RPMI8226 (cell line): ENCODE results near the gene DZIP1L.
"Not testable (repeated sequence)": the region's sequence is repeated elsewhere in the genome, so short reads cannot be mapped to it uniquely, and the experiment has no call there.

Source experiments
- DNase-seq: peaks from one replicate; pipeline ENCODE4 v3.0.0-alpha.2; 2015

The DZIP1L gene

DNA sequence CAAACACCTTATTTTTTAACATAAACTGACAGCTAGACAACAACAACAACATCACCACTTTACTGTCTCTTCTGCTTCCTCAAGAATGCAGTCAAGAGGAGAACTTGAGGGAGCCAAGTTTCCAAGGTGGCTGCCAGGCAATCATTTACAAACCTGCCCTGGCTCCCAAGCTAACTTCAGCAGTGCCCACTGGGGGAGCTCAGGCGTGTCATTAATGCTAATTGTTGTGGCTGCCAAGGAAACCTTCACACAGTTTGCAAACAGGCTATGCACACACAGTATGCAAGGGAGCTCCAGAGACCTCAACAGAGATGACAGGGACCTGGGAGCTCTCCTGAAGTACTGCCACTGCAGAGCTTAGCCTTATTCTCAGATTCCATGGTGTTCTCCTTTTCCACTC, 2.1 kb downstream of the DZIP1L start:
- DNase-seq = no peak

DNA sequence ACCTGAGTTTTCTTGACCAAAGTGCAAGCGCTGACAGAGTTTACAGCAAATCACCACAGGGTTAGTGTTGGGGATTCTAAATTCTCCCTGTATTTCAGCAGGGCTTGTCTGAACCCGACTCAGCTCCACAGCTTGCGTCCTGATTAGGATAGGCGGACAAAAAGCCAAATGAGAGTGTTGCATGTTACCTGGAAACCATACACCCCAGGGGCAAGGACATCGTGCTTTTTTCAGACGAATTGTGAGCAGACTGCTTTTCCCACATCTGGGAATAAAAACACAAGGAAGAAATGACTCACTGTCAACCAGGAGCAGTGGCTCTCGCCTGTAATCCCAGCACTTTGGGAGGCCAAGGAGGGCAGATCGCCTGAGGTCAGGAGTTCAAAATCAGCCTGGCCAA, 3.0 kb downstream of the DZIP1L start:
- no peak for DNase-seq

DNA sequence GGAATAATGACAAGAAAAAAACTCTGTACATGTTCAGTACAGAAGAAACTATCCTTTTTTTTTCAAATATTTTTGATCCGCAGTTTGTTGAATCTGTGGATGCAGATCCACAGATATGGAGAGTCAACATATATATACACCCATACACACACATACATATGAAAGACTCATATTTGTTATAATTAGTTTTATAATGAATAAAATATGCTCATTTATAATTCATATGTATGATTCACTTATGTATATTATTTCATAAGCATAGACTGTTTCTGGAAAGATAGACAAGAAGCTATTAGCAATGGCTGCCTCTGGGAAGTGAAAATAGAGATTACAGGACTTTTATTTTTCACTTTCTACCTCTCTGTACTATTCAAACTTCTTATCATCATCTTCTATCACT, 9.8 kb downstream of the DZIP1L start:
- no peak for DNase-seq

DNA sequence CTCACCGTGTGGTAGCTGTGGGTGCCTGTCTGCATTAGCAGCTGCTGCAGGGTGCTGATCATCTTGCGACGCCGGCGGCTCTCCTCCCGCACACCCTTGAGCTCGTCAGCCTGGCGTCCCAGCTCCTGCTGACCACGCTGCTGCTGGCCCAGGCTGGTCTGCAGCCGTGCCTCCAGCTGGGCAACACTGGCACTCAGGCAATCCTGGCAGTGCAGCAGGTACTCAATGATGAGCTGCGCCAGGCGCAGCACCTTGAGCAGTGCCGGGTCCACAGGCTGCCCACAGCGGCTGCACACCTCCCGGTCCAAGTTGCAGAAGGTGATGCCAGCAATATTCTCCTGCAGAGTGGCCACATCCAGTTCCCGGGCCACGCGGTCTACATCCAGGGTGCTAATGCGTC, 11.9 kb downstream of the DZIP1L start:
- DNase-seq = no peak

DNA sequence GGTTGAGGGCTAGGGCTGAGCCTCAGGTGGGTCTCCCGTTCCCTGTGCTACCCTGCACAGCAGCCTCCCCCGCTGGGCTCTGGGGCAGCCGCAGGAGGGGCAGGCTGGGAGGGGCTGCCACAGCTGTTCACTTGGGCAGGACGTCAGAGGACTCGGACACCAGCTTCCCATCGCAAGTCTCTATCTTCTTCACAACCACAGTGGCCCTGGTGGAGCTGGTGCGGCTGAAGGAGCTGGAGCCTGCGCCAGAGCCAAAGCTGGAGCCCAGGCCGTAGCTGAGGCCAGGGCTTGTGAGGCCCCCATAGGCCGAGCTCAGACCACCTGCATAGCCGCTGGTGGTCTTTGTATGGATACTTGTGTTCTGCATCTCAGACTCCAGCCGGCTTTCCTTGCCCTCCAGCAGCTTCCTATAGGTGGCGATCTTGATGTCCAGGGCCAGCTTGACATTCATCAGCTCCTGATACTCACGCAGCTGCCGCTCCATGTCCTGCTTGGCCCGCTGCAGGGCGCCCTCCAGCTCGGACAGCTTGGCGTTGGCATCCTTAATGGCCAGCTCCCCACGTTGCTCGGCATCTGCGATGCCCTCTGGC, 14.0 kb downstream of the DZIP1L start:
- DNase-seq = peak; percentile 14

GRCh38 chr3:138099417-138099816, 16.0 kb downstream of the DZIP1L start:
- no peak for DNase-seq

DNA sequence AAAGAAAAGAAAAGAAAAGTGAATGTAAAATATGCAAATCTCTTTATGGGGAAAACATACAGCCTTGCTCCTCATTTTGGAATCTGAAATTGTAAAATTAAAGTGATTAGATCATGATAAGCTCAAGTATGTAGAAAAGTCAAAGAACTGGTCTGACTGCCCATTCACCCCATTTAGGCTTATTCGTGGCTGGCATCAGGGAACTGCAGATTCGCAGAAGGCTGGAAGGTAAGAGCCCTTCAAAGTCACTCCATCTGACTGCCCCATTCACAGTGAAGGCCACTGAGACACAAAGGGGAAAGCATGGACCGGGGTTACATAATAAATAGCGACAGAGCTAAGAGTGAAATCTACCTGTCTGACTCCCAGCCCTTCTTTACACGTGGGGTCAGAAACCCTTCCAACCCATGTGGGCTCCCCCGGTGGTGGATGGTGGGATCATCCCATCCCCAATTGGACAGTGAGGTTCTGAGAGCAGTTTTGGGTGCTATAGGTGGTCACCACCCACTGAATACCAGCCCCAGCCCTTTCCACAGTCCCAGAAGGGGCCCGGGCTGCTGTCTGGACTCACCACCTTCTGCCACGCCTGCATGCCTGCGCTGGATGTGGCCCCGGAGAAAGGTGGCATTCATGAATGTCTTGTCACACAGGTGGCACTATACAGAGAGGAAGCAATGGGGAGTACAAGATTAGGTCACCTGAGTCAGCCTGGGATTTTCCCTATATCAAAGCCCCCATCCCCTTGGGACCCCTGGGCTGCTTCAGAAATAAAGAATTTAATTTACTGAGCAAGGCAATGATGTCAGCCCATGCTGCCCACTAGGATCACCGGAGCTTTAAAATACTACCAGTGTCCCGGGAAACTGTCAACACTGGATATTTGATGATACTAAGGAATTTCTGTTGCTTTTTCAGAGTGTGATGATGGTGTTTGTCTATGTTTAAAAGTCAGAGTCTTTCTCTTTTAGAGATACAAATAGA, 17.9 kb downstream of the DZIP1L start:
- DNase-seq = no peak

DNA sequence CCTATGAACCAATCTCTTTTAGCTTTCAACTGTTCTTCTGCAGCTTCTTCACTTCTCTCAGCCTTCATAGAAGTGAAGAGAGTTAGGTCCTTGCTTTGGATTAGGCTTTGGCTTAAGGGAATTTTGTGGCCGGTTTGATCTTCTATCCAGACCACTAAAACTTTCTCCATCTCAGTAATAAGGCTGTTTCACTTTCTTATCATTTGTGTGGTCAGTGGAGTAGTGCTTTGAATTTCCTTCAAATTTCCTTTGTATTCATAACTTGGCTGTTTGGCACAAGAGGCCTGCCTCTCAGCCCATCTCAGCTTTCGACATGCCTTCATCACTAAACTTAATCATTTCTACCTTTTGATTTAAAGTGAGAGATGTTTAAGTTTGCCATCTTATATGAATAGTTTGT, 21.7 kb downstream of the DZIP1L start:
- DNase-seq = no peak

DNA sequence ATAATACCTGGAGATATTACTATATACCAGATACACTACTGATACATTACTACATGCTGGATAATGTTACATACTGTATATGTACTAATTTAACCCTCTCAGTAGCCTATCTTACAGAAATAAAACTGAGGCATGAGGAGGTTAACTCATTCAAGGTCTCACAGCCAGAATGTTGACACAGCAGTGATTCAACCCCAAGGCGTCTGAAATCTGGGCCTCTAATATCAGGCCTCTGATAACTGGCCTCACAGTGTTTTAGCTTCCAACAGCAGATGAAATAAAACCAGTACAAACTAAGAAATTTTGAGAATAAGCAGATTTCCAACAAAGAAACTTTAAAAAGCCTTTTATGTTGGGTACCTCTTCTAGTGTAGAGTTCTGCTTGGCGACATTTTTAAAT, 23.4 kb downstream of the DZIP1L start:
- DNase-seq = no peak

DNA sequence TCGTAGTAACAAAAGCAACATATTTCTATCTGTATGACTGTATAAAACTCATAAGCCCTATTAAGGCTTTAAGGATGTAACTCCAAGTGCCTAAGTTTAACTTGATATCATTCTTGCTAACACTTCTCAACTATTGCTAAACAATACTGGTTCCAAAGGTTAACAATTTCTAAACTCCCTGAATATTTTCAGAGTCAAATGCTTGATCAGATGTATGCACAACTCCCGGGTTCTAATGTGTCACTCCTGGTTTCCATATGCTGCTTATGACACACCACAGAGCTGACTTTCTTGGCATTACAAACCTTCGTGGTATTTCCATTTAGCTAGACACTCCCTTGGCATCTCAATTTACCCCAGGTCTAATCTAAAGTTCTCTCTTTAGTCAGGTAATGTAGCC, 26.3 kb downstream of the DZIP1L start:
- DNase-seq = no peak

DNA sequence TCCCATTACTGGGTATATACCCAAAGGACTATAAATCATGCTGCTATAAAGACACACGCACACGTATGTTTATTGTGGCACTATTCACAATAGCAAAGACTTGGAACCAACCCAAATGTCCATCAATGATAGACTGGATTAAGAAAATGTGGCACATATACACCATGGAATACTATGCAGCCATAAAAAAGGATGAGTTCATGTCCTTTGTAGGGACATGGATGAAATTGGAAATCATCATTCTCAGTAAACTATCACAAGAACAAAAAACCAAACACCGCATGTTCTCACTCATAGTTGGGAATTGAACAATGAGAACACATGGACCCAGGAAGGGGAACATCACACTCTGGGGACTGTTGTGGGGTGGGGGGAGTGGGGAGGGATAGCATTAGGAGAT, 29.7 kb downstream of the DZIP1L start:
- not testable (repeated sequence) for DNase-seq

DNA sequence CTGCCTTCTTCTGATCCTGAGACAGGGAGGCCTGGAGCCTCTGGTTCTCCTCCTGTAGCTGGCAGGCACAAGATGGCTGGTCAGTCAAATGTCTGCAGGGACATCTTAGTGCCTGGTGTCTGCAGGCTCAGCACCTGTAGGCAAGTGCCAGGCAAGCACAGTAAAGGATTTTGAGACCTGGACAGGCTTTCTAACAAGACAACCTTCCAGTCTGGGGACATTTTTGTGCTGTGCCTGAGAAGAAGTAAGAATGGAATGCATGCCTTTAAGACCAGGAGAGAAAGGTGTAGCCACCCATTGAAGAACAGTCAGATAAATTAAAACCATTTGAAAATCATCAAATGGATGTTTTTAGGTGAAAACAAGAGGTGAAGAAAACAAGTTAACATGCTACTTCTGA, 31.2 kb downstream of the DZIP1L start:
- DNase-seq = no peak

GRCh38 chr3:138082992-138083386, 32.4 kb downstream of the DZIP1L start:
- no peak for DNase-seq

- DNase-seq = no peak
These were observed 33.1 kb downstream of the DZIP1L start for GRCh38 chr3:138082085-138082991.

DNA sequence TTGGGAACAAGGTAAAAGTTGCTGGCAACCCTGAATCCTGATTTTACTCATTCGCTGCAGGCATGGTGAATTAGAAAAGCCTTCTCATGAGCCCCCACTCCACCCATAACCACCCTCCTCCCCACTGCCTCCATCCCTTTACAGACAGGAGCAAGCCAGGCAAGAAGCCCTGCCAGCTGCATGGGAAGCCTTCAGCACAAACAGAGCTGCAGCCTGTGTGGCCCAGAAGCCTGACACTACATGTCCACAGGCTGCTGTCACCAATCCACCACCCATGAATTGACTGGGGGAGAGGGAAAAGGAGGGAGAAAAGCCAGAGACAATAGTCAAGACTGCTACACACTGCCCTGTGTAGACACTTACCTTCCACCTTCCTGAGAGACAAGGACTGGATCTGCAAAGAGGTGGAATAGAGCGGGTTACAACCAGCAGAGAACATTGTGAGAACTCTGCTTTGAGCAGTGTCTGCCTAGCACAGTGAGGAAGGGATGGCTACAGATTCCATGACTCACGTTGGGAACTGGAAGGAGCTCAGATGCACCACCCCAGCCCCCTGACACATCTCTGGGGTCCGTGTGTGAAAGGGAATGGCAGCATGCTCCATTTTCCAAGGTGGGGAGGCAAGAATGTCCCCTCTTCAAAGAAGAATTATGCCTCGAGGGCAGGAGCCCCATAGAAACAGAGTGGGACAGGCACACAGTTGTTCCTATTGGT, 33.9 kb downstream of the DZIP1L start:
- no peak for DNase-seq

GRCh38 chr3:138079901-138080300, 35.5 kb downstream of the DZIP1L start:
- no peak for DNase-seq

- DNase-seq = no peak
These were observed 36.5 kb downstream of the DZIP1L start for GRCh38 chr3:138078901-138079344.

DNA sequence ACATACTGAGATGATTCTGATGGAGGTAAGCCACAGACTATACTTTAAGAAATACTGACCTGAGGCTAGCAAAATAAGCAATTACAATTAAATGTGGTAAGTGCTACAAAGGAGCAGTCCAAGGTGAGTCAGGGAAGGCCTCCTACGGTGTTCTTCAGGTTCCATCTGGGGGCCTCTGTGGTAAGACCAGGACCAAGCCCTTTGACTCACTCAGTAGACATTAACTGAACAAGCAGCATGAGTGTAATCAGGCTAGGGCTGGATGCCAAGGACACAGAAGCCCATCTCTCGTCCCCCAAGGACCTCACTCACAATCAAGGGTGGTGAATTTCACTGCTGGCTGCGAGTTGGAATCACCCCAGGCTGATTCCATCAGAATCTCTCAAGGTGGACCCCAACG, 37.3 kb downstream of the DZIP1L start:
- no peak for DNase-seq

- DNase-seq = no peak
These were observed 42.6 kb downstream of the DZIP1L start for GRCh38 chr3:138072796-138073195.

DNA sequence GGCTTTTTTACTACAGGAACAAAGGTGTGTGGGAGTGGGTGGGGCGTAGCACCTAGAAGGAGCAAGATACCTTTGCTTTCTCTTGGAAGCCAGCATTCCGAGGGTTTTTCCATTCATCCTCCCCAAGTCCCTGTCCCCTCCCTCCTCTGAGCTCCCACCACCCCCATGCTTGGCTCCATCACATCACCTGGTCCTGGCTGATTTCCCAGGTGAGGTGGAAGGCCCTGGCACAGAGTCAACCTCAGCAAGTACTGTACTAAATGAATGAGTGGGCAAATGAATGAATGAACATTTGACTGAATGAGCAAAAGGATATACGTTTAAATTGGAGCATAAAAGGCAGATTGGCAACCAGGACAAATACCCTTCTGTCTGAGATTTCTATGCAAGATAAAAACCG, 45.4 kb downstream of the DZIP1L start:
- DNase-seq = no peak

- DNase-seq = peak; percentile 71
These were observed 46.7 kb downstream of the DZIP1L start for GRCh38 chr3:138068579-138069174.

GRCh38 chr3:138068046-138068445, 47.4 kb downstream of the DZIP1L start:
- DNase-seq = no peak
